Osteocyte (in vitro differentiated cells): ENCODE measurements around the gene IL22RA1. TPM values are rescaled to one million over a fixed set of nuclear protein-coding genes. Genes with fewer than 3 reads are reported as not detected.

Experiments used
- DNase-seq: peaks from one replicate; pipeline ENCODE4 v3.0.0; 2021; ENCODE audit warnings: mixed read lengths; ENCODE audit not compliant: unreplicated experiment; ENCODE audit errors: extremely low spot score
- H3K27ac Mint-ChIP-seq: one replicate; pipeline ENCODE4 v1.8.0; 2021; ENCODE audit warnings: mild to moderate bottlenecking, mixed read lengths; ENCODE audit not compliant: unreplicated experiment
- H3K27me3 Mint-ChIP-seq: one replicate; pipeline ENCODE4 v1.8.0; 2021; ENCODE audit warnings: mixed read lengths; ENCODE audit not compliant: unreplicated experiment
- H3K36me3 Mint-ChIP-seq: one replicate; pipeline ENCODE4 v1.8.0; 2021; ENCODE audit warnings: mixed read lengths; ENCODE audit not compliant: unreplicated experiment
- H3K4me1 Mint-ChIP-seq: one replicate; pipeline ENCODE4 v1.8.0; 2021; ENCODE audit warnings: mixed read lengths; ENCODE audit not compliant: unreplicated experiment
- H3K4me3 Mint-ChIP-seq: one replicate; pipeline ENCODE4 v1.8.0; 2021; ENCODE audit warnings: mild to moderate bottlenecking, moderate library complexity, mixed read lengths; ENCODE audit not compliant: unreplicated experiment
- H3K9me3 Mint-ChIP-seq: one replicate; pipeline ENCODE4 v1.8.0; 2021; ENCODE audit warnings: mixed read lengths; ENCODE audit not compliant: unreplicated experiment
- CTCF ChIP-seq: fragments of 200-600 bp; sonication (generic); IDR thresholded peaks from 2 replicates; pipeline ENCODE4 v1.5.0; 2021; ENCODE audit warnings: antibody characterized with exemption, mild to moderate bottlenecking, moderate library complexity
- total RNA-seq: library from RNA; stranded (reverse); gene quantifications from 2 replicates; pipeline ENCODE4 v1.2.1, GENCODE V29; 2021

Gene IL22RA1
- total RNA-seq, 1 donor from 2014 or later: not detected

- peaks cover 30% of the 10 kb centered on the region for H3K27me3 Mint-ChIP-seq
- no peak overlapping the region for H3K4me3 Mint-ChIP-seq
- no peaks in the 10 kb centered on the region for H3K9me3 Mint-ChIP-seq
- H3K4me1 Mint-ChIP-seq: no peaks in the 10 kb centered on the region
- no peak overlapping the region for H3K27ac Mint-ChIP-seq
- DNase-seq: no peak
- H3K36me3 Mint-ChIP-seq: no peaks in the 10 kb centered on the region
- no peak for TF ChIP-seq CTCF
Measured at GRCh38 chr1:24138476-24139221, 4.3 kb downstream of the IL22RA1 start.

GRCh38 chr1:24136956-24137539 is 5.9 kb downstream of the IL22RA1 start:
- H3K9me3 Mint-ChIP-seq: no peaks in the 10 kb centered on the region
- H3K36me3 Mint-ChIP-seq: no peaks in the 10 kb centered on the region
- no peak overlapping the region for H3K27ac Mint-ChIP-seq
- TF ChIP-seq CTCF: no peak
- peaks cover 30% of the 10 kb centered on the region for H3K27me3 Mint-ChIP-seq
- H3K4me3 Mint-ChIP-seq: no peak overlapping the region
- H3K4me1 Mint-ChIP-seq: no peaks in the 10 kb centered on the region
- DNase-seq: no peak

GRCh38 chr1:24134376-24134775 is 8.6 kb downstream of the IL22RA1 start:
- H3K4me3 Mint-ChIP-seq: no peak overlapping the region
- no peak for TF ChIP-seq CTCF
- H3K9me3 Mint-ChIP-seq: peaks cover 10% of the 10 kb centered on the region
- DNase-seq: no peak
- no peak overlapping the region for H3K27ac Mint-ChIP-seq
- H3K4me1 Mint-ChIP-seq: no peaks in the 10 kb centered on the region
- H3K36me3 Mint-ChIP-seq: no peaks in the 10 kb centered on the region
- H3K27me3 Mint-ChIP-seq: peaks cover 33% of the 10 kb centered on the region

- no peak for TF ChIP-seq CTCF
- Mint-ChIP-seq H3K9me3 (peaks cover 10% of the 10 kb centered on the region), H3K4me1 (no peaks in the 10 kb centered on the region), H3K27ac (no peak overlapping the region), H3K4me3 (no peak overlapping the region), H3K27me3 (peaks cover 38% of the 10 kb centered on the region), H3K36me3 (no peaks in the 10 kb centered on the region)
- DNase-seq: no peak
Measured at GRCh38 chr1:24133819-24134218, 9.1 kb downstream of the IL22RA1 start.

- H3K9me3 Mint-ChIP-seq: peaks cover 10% of the 10 kb centered on the region
- peaks cover 37% of the 10 kb centered on the region for H3K27me3 Mint-ChIP-seq
- no peak for DNase-seq
- no peaks in the 10 kb centered on the region for H3K36me3 Mint-ChIP-seq
- no peak overlapping the region for H3K27ac Mint-ChIP-seq
- no peak for TF ChIP-seq CTCF
- no peaks in the 10 kb centered on the region for H3K4me1 Mint-ChIP-seq
- no peak overlapping the region for H3K4me3 Mint-ChIP-seq
Measured at GRCh38 chr1:24130385-24130784, 12.6 kb downstream of the IL22RA1 start.
